OCI-M2 (cell line): ENCODE results near the gene ROBO1.
"Not testable (repeated sequence)": the region's sequence is repeated elsewhere in the genome, so short reads cannot be mapped to it uniquely, and the experiment has no call there.

Experiments
- DNase-seq: peaks from one replicate; lab custom pipeline; 2025; ENCODE audit not compliant: unreplicated experiment; lab: John Stamatoyannopoulos, UW

ROBO1 gene

DNA sequence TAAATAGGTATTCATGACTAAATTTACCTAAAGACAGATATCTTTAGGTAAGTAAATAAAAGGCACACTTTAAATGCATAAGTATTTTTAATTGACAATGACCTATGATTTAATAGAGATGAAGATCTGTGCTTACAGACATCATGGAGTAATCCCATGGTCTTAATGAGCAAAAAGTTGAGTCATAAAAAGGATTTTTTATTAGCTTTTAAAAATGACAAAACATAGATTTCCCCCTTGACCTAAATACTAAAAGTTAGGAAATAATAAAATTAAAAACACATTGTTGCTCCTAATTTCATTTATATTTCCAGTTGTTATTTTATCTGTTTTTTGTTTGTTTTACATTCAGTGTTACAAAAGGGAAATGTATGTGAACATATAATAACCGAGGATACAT lies 1005.7 kb downstream of the ROBO1 start:
- no peak for DNase-seq

DNA sequence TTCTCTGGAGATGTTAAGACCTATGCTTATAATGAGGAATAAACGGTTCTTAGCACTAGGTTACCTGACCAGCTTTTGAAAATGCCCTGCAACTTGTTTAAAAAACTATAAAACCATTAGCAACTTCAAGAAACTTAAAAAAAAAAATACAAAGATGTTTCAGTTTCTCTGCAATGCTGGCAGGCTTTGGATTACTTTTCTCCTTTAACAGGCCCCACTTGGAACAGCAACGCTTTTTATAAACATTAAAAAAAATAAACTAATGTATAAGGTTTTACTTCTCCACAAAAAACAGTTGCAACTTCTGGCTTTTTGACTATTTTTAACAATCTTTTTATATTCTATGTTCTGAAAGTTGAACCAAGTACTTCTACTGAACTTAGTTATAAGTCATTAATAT lies 1006.7 kb downstream of the ROBO1 start:
- DNase-seq, result no peak

DNA sequence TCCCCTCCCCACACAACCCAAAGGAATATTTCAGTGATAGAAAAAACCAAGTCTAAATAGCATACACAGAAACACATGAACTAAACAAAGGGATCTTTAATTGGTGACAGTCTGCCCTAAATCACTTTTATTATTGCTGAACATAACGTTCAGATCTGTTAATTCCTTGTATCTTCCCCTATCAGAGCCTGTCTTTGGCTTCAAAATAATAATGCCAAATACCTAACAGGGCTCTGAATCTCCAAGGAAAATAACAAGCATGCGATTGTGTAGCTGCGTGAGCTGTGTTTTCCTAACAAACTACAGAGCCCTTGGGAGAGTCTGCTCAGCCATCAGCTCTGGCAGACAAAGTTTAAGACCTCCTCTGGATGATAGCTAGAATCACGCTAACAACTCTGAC lies 1010.1 kb downstream of the ROBO1 start:
- DNase-seq, result no peak

DNA sequence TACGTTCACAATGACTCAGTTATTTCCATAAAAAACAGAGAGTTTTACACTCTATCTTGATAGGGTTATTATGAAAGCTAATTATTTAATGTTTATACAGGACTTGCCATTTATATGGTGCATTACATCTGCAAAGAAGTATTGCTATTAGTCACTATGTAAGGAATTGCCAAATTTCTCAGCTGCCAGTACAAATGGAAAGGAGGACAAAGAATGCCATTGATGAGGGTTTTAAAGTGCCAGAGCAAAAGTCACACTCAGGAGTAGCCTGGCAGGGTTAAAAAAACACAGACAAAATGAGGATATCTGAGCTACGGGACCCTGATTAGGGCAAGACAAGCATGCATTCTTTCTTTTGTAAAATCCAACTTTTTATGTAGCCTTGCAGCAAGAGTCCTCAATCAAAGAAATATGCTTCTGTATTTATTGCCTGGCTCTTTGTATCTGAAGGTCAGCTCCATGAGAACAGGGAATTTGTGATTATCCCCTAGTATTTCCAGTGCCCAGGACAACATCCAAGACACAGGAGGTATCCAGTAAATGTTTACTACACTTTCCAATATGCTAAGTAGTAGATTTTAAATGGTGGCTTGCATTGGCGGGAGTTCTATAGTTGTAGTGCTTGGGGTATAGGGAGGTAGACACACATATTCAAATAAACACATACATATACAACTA lies 1013.6 kb downstream of the ROBO1 start:
- DNase-seq, result no peak

DNA sequence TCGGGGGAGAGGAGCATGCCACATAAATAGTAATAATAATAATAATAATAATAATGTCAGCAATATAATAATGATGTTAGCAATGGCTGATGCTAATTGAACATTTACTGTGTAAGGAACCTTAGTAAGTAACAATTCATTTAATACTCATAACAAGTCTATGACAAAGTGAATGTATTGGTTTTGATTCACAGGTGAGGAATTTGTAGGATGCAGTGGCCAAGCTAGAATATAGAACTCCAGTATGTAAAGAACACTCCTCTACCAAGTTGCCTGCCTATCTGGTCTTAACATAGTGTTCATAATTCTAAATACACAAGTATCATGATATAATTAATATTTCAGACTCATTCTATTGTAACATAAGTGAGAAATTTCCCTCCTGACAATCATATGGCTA lies 1016.5 kb downstream of the ROBO1 start:
- no peak for DNase-seq

DNA sequence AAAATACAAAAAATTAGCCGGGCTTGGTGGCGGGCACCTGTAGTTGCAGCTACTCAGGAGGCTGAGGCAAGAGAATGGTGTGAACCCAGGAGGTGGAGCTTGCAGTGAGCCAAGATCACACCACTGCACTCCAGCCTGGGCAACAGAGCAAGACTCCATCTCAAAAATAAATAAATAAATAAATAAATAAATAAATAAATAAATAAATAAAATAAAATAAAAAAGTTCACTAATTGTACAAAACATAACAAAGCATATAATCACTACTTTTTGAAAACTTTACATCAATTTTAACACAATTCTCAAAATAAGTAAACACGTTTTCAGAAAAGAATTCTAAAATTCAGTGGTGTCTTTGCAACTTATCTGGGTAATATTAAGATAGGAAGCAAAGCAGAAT lies 1017.5 kb downstream of the ROBO1 start:
- not testable (repeated sequence) for DNase-seq

DNA sequence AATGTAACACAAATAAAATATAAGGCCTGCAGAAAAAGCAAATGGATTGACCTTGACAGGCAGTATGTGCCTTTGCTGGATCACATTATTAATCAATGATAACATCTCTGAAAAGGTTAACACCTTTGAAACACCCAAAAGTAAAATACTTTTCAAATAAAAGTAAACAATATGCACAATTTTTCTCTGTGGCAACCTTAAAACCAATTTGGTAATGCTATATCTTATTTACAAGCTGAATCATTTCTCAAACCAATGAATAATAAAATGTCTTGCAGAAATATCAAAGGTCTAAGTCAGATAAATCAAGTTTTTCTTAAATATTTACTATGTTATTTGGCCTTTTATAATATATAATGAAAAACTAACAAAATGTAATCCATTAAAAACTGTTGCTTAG lies 1018.7 kb downstream of the ROBO1 start:
- DNase-seq, result no peak

DNA sequence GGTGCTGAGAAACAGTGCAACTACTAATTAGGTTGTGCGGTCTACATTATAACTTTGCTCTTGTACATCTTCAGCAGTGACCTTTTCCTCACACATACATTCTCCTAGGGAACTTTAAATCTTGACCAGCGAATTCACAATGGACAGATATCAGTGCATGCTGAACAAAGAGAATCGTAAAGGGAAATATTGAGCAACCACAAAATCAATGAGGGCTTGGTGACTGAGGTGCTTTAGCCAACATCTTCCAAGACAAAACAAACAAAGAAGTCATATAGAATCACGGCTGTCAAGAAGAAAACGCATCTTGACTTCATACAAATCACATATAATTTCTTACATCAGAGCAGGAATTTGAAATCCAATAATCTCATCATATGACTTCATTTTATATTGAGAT lies 1022.0 kb downstream of the ROBO1 start:
- no peak for DNase-seq

DNA sequence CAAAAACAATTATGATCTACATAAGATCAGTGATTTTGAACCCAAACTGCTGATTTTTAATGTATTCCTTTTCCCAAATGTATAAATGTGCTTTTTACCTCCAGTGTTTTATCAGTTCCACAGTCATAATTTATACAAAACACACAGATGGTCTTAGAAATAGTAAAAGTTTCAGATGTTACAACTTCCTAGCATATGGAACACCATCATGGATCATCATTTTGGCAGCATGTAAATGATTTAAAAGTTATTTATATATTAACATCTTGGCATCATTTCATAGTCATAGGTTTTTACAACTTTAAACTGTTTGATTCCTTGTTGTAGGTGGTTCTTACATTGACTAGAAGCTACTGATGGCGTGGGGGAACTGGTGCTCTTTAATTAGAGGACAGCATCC lies 1025.3 kb downstream of the ROBO1 start:
- DNase-seq, result no peak

DNA sequence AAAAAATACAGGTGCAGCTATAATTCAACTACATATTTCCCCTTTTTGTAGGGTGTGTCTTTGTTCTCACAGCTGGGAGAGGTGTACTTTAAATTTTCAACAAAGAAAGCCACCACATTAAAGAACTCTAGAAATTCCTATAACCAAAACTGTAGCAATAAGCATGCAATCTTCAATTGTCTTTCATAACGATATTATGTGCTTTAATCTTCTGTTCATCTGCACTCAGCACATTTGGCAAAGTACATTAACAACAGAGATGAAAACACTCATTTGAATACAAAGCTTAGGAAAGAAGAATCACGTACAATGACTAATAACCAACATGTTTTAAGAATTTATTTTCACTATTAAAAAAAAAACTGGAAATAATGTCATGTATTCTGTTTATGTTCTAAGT lies 1025.8 kb downstream of the ROBO1 start:
- DNase-seq, result no peak

DNA sequence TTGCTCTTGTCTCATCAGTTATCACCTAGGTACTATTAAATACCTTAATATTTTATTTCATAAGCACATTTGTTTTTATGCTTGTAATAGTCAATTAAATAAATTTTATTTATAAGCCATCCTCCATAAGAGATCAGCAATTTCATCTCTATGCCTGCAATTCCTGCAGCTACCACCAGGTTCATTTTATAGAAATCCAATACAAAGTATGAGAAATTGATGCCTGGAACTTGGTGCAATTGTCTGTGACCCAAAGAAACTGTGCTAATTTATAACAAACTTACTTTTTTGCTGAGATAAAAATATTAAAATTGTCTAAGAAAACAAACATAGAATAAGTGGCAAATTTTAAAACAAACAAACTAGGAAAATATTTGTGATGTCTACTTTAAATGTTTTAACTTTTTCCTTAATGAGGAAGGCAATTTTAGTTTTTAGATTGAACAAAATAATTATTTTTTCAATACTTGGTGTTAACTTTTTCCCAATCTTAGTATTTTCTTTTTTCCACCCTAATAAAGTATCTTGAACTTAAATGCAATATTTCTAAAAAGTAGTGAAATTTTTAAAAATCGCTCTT lies 1026.6 kb downstream of the ROBO1 start:
- no peak for DNase-seq

DNA sequence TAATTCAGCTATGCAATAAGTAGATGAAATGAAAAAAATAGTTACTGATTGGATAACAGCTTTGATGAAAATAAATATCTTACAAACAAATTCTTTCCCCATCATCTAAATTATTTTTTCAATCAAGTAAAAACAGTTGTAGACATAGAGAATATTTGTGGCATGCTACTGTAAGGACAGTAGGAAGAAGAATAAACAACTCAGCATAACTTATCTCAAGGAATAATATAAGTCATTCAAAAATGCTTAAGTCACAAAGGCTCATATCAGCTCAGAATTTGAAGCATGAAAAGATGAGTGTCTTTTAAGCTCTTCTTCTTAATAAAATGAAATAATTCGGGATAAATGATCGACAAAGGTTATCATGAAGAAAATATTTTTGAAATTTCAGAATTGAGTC lies 1029.0 kb downstream of the ROBO1 start:
- DNase-seq, result no peak

DNA sequence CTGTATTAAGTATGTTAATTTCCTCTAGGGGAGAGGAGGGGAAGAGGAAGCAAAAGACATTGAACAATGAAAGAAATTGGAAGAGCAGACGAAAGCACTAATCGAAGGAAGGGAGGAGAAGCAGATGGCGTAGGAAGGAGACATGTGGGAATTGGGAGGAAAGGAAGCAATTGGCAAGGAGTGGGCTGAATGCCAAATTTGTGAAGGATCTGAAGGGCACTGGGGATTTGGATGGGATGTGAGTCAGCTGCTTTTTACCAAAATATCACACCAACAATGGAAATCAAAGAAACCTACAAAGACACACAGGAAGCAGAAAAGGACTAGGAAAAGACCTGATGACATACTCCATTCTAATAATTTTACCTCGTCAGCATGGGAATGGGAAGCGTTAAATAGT lies 1029.8 kb downstream of the ROBO1 start:
- DNase-seq, result no peak

DNA sequence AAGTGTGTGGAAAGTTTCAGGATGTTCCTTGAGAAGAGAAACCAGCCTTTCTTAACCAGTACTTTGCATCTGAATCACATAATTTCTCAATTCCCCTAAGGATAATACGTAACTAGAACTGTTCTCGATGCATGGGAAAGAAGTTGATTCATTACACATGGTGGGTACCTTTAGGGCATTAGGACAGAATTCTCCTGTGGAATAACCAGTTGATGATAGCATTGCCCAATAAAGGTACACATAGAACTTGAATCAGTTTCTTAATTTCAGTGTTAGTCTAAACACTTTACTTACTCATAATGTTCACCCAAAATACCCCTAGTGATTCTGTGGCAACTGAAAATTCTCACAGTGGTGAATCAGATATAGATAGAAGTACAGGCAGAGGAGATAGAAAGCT lies 1030.9 kb downstream of the ROBO1 start:
- no peak for DNase-seq

DNA sequence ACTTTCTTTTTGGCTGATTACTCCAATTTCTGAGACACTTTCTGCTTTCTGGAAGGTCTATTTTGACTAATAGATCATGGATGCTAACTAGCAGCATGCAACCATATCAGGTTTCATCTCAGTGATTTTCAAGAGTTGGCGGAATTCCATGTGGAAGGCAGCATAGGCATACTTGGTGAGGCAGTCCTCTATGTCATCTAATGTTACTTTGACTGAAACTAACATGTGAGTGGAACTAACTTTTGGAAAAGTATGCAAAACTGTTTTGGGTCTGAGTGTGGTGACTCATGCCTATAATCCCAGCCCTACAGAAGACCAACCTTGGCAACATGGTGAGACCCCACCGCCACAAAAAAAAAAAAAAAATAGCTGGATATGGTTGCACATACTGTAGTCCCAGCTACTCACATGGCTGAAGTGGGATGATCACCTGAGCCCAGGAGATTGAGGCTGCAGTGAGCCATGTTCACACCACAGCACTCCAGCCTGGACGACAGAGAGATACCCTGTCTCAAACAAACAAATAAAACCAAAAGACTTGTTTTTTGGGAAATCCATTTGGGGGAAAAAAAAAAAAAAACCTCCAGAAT lies 1033.7 kb downstream of the ROBO1 start:
- DNase-seq, result no peak

DNA sequence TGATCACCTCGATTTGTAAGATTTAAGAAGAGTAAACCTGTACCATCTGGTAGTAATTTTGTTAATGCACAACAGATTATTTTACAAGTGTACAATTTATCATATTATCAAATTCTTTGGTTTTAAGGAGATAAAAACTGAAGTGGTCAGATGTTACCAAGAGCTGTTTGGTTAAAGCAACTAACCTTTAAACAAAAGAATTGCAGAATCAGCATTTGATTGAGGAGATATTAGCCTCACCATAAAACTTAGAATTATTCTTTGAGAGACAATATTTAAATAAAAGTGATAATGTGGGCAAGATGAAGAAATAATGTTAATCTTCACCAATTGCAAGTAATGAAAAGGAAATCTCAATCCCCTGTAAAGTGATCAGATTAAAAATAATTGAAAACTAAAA lies 1034.9 kb downstream of the ROBO1 start:
- no peak for DNase-seq

DNA sequence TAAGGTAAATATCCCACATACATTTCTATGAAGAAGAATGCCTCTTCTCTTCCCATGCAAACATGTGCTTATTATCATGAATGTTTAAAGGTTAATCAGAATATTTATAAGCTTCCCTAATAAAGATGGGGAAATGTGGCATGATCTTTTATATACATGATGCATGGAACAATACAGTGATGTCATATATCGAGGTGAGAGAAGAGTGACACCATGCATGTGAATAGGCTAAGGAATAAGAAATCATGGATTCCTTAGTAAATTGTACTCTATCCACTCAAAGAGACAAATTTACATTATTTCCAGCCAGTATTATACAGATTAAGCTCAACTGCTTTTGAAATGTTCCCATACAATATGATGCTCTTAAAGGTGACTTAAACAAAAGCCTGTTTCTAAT lies 1035.3 kb downstream of the ROBO1 start:
- DNase-seq, result no peak

DNA sequence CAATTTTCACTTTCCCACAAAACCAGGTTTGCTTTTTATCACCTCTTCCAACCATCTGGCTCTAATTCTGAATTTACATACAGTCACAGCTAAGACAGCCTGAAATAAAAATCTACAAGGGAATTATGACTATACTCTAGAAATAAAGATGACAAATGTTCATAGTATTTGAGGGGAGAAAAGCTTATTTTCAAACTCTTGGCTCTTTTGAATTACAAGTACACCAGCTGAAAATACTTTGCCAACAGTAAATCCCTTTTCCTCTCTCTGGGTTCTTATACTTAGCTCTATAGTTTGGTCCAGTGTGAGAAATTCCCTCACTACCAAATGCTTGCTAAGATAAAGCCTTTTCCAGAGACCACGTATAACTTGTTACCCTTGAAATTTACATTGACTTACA lies 1037.9 kb downstream of the ROBO1 start:
- DNase-seq, result no peak

DNA sequence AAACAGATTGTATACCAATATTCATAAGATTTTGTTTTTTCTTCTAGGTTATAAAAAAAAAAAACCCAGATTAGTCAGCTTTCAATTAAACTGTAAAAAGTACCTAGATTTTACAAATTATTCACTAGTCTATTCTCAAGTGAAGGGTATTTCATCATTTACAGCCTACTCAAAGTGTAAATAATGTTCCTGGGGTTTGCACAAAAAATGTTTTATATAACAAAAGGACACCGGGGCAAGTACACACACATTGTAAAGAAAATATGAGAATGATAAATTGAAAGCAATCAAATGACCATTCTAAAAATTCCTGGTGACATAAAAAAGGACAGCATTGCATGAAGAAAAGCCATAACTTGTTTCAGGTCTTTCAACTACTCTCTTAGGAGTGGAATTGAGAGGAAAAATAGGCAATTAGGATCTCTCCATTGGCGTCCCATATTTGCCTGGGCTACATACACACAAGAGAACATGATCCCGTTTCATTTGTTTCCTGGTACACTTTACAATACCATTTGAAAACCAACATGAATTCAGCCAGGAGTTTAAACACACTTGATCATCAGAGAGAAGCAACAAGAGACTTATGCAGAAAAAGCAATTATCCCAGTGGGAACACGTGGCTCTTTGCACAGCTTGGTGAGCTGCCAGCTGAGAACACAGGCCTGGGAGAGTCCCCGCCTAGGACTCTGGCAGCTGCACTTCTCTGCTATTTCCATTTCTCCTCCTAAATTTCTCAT lies 1039.2 kb downstream of the ROBO1 start:
- DNase-seq, result no peak

DNA sequence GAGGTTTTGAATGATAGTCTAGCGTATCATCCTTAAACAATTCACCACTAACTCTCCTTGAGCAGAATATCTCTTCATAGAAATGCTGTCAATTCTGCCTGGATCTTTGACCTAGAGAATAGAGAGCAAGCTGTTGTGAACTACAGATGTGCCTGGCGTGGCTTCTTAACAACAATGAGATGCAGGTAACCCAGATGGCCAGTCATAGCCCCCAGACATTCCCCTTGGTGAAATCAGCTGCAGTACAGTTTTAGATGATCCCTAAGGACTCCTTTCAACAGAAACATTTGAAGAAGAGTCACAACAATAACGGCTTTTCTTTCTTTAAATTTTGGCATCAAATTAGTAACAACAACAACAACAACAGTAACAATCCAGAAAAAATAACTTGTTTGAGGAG lies 1041.3 kb downstream of the ROBO1 start:
- no peak for DNase-seq

DNA sequence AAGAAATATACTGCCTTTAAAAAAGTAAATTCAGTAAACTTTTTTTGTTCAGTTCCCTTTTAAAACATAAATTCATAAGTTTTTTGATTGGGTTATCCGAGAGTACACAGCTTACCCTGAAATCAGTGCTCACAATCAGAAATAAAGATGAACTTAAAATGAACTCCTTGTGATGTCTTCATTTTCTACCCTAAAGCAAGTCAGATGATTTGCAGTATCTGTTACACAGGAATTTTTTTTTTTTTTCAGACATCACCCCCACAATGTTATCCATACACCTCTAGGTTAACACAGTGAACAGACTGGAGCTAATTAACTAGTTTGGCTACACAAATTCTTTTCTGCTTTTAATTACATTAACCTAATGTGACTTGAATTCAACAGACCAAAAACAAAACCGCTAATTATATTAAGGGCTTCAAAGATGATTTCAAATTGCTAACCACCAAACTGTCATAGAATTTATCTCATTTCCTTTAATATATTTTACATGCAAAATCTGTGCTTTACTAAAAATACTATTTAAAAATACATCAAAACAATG lies 1042.0 kb downstream of the ROBO1 start:
- no peak for DNase-seq

DNA sequence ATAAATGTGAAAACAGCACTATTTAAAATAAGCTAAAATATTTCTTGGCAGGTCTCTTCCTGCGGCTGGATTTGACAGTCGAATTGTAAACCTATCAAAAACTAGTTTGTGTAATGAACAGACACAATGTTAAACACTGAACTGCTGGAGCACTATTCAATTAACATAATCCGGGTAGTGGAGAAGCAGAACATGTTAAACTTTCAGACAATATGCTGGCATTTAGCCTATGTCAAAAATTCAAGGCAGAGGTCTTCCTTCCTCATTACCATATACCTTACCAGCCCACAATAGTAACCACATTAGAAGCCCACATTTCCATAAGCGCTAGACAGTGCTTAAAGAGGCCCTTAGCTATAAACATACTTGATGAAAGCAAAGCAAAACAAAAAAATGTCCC lies 1042.9 kb downstream of the ROBO1 start:
- DNase-seq, result no peak
